ENCODE data around the gene B4GALNT4. TPM values are rescaled to one million over a fixed set of nuclear protein-coding genes. Genes with fewer than 3 reads are reported as not detected.

B4GALNT4 gene
- total and polyA plus RNA-seq, 12 donors, result 0.15 to 30.3 (median 1.6) TPM; not detected in 2

DNA sequence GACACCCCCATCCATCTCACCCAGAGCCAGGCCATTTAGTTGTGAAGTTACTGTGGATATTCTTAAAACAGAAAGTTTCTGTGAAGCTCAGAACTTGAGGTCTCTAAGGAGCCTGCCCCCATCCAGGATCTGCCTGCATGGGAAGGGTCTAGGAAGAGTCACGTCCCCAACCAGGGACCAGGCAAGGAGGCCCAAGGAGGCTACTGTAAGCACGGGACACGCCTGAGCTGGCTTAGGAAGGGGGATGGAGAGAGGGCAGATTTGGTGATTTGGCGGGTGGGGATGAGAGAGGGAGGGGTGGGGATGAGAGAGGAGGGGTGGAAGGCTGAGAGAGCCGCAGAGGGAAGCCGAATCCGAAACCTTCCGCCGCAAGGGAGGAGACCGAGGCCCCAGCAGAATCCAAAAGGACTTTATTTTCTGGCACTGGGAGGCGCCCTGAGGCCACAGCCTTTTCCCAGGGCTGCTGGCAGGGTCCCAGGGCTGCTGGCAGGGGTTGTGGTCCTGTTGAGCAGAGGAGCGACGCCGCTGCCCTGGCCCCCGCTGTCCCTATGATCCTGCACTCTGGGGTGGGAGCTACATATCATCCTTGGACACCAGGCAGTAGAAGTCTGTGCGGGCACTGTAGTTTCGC lies 36.1 kb downstream of the B4GALNT4 start:
- Histone ChIP-seq H3K4me1 (replicated peaks in 1 of 2) (peaks cover 0 to 9% of the 10 kb centered on the region in 2 donors), H3K9me3 (replicated peaks in 1 of 3) (no peaks in the 10 kb centered on the region), H3K36me3 (replicated peaks in 1 of 2) (no peaks in the 10 kb centered on the region), H3K27me3 (peaks cover under 1% of the 10 kb centered on the region), H3K4me3 (no peak overlapping the region), H3K27ac (no peak overlapping the region)
- WGBS, 4 donors, result 79 to 88% (median 84%) methylated on average over 14 to 17 of the region's 17 CpGs
- TF ChIP-seq POLR2A (IDR thresholded peaks at IDR 0.05), result no peak
- TF ChIP-seq, protein P1, sequence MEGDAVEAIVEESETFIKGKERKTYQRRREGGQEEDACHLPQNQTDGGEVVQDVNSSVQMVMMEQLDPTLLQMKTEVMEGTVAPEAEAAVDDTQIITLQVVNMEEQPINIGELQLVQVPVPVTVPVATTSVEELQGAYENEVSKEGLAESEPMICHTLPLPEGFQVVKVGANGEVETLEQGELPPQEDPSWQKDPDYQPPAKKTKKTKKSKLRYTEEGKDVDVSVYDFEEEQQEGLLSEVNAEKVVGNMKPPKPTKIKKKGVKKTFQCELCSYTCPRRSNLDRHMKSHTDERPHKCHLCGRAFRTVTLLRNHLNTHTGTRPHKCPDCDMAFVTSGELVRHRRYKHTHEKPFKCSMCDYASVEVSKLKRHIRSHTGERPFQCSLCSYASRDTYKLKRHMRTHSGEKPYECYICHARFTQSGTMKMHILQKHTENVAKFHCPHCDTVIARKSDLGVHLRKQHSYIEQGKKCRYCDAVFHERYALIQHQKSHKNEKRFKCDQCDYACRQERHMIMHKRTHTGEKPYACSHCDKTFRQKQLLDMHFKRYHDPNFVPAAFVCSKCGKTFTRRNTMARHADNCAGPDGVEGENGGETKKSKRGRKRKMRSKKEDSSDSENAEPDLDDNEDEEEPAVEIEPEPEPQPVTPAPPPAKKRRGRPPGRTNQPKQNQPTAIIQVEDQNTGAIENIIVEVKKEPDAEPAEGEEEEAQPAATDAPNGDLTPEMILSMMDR (IDR thresholded peaks at IDR 0.05), result no peak
- peak in 1 of 7 donors; percentile 33 for DNase-seq
- intact Hi-C loops (cut with DNase I), result no loop called here

DNA sequence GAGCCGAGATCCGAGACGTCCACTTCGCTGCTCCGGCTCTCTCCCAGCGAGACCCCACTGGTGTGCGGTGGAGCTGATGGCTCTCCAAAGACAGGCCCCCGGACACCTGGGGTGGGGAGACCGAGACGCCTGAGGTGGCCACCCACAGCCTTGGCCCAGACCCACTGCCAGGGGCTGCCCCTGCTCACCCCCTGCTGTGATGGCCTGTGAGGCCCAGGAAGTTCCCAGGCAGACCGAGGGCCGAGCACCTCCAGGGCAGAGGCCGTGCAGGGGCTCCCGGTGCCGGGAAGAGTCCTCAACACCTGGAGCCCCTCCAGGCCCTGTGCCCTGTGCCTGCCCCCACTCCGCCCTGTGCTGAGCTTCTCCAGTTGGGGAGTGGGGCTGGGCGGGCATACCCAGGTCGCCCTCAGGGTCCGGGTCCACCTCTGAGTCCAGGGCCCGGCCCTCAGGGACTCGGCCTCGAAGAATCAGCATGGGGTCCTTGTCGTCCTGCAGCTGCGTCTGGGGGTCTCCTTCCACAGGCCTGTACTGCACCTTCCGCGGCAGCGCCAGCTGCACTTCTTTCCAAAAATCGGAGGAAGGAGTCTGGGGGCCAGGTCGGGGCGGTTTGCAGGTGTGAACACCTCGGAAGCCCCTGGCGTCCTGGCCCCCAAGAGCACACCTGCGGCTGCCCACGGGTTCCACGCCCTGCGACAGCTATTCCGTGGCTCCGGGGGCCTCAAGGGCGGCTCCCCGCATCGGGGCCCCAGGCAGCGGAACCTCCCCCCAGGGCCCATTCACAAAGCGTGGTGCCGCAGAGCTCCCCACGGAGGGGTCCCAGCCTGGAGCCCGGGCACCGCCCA lies 36.9 kb downstream of the B4GALNT4 start:
- H3K27ac ChIP-seq, result peak overlapping the region in 2 of 5 donors; percentile 38 to 75
- H3K36me3 ChIP-seq (replicated peaks in 1 of 2), result no peaks in the 10 kb centered on the region
- TF ChIP-seq, protein P1 (IDR thresholded peaks at IDR 0.05), result no peak
- TF ChIP-seq POLR2A (IDR thresholded peaks at IDR 0.05), result no peak
- no peaks in the 10 kb centered on the region for H3K9me3 ChIP-seq (replicated peaks in 1 of 3)
- peaks cover 0 to 9% of the 10 kb centered on the region in 2 donors for H3K4me1 ChIP-seq (replicated peaks in 1 of 2)
- H3K27me3 ChIP-seq, result no peaks in the 10 kb centered on the region
- peak in 1 of 7 donors; percentile 24 for DNase-seq
- intact Hi-C loops (cut with DNase I), result no loop called here
- H3K4me3 ChIP-seq, result peak overlapping the region in 2 of 4 donors; percentile 2 to 72
- WGBS, 4 donors, result 67 to 90% (median 74%) methylated on average over 18 to 47 of the region's 47 CpGs

DNA sequence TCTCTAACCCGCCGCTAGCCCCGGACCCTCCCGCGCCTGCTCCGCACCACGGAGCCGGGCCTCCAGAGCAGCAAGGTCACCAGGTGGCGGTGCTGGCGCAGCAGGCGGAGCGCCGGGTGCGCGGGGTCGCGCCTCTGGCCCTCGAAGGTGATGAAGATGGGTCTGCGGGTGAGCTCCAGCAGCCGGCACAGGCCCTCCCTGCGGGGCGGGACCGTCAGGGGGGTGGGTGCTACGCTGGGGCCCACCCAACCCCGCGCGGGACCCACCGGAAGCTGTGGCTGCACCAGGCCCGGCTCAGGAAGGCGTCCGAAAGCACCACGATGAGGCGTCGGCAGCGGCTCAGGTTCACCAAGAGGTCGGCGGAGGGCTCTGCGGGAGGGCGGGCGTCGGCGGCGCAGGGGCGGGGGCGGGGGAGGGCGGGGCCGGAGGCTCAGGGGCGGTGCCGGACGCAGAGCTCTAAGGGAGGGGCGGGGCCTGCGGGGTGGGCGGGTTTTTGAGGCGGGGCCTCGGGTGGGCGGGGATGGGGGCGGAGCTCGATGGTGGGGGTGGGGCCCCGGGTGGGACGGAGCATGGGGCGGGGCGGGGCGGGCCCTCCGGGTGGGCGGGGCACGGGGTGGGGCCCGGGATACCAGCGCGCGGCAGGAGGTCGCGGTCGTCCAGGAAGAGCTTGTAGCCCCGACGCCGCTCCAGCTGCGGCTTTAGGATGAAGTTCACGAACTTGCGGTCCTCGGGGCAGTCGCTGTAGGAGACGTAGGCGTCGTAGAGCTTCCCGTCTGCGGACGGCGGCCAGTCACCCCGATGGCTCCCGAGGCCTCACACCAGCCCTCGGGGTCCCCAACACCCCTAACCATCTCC lies 37.7 kb downstream of the B4GALNT4 start:
- no peak for TF ChIP-seq POLR2A (IDR thresholded peaks at IDR 0.05)
- TF ChIP-seq, protein P1 (IDR thresholded peaks at IDR 0.05), result peak in 3 of 6 experiments; percentile 13 to 24 (median 14)
- peak overlapping the region in 2 of 4 donors; percentile 2 to 72 for H3K4me3 ChIP-seq
- no peaks in the 10 kb centered on the region for H3K36me3 ChIP-seq (replicated peaks in 1 of 2)
- peak overlapping the region in 2 of 5 donors; percentile 38 to 75 for H3K27ac ChIP-seq
- peaks cover 0 to 9% of the 10 kb centered on the region in 2 donors for H3K4me1 ChIP-seq (replicated peaks in 1 of 2)
- no peaks in the 10 kb centered on the region for H3K9me3 ChIP-seq (replicated peaks in 1 of 3)
- peak; percentile 65 to 83 (median 74) for DNase-seq
- WGBS, 4 donors, result 4 to 7% (median 6%) methylated on average over 6 to 90 of the region's 91 CpGs; no CpG with 5 or more reads in 1 of the 4 donors
- H3K27me3 ChIP-seq, result no peaks in the 10 kb centered on the region
- intact Hi-C loops (cut with DNase I), result no loop called here
